Panc1 (cell line): ENCODE measurements around the gene NHSL1. TPM values are rescaled to one million over a fixed set of nuclear protein-coding genes. Genes with fewer than 3 reads are reported as not detected.

Source experiments
- ATAC-seq: fragments of 200-7000 bp; cut with Tn5 transposase; 2 replicates; pipeline ENCODE4 v1.9.1; 2020; ENCODE audit warnings: mild to moderate bottlenecking, moderate library complexity
- BruUV-seq: library from RNA; stranded (reverse); fragments of 400-500 nt; replicated peaks from 2 replicates; lab custom pipeline; 2021; lab: Mats Ljungman, UMichigan
- CTCF ChIA-PET: fragments of 300-600 bp; sonication (Branson Sonifier 250); formaldehyde crosslinking; loops from one replicate; lab custom pipeline; 2022; ENCODE audit warnings: antibody characterized with exemption; lab: Charles Lee
- POLR2A ChIA-PET: fragments of 300-600 bp; sonication (Branson Sonifier 250); formaldehyde crosslinking; loops from one replicate; lab custom pipeline; 2022; ENCODE audit warnings: antibody characterized with exemption; lab: Charles Lee
- DNase-seq: peaks from one replicate; pipeline ENCODE4 v3.0.0-alpha.2; 2010; ENCODE audit warnings: low read depth, low spot score
- H3K27ac ChIP-seq: 2 replicates; pipeline ENCODE4 v1.5.1; 2011; ENCODE audit warnings: mild to moderate bottlenecking, low read length, inconsistent platforms
- H3K27me3 ChIP-seq: fragments of 200-500 bp; sonication (Bioruptor generic); 2 replicates; pipeline ENCODE4 v1.6.0; 2014; ENCODE audit warnings: low read length, inconsistent platforms; ENCODE audit not compliant: control insufficient read depth, insufficient read depth
- H3K36me3 ChIP-seq: fragments of 200-500 bp; sonication (Bioruptor generic); 2 replicates; pipeline ENCODE4 v1.5.1; 2014; ENCODE audit warnings: inconsistent platforms, mild to moderate bottlenecking, low read length, moderate library complexity; ENCODE audit not compliant: control insufficient read depth, insufficient read depth
- H3K4me1 ChIP-seq: 2 replicates; pipeline ENCODE4 v1.5.1; 2011; ENCODE audit warnings: inconsistent platforms, mild to moderate bottlenecking, low read length, moderate library complexity; ENCODE audit not compliant: control insufficient read depth, insufficient read depth
- H3K4me3 ChIP-seq, 2 experiments: 2 replicates each; pipeline ENCODE4 v1.5.1; 2011 to 2012; ENCODE audit warnings: low read depth in 2 of 2, low read length in 2 of 2, mild to moderate bottlenecking in 2 of 2, inconsistent platforms in 1 of 2, moderate library complexity in 1 of 2
- H3K9me3 ChIP-seq: fragments of 200-500 bp; sonication (Bioruptor generic); 2 replicates; pipeline ENCODE4 v1.5.1; 2014; ENCODE audit warnings: low read depth, mild to moderate bottlenecking, inconsistent platforms, low read length, moderate library complexity; ENCODE audit not compliant: control insufficient read depth, insufficient read depth
- POLR2AphosphoS5 ChIP-seq: IDR thresholded peaks from 2 replicates; pipeline ENCODE4 v1.6.1; 2012; ENCODE audit warnings: mild to moderate bottlenecking, low read depth, low read length, moderate library complexity
- SIN3A ChIP-seq: IDR thresholded peaks from 2 replicates; pipeline ENCODE4 v1.6.1; 2012; ENCODE audit warnings: low read depth, mild to moderate bottlenecking, low read length, moderate library complexity, borderline replicate concordance; ENCODE audit not compliant: insufficient read depth
- TCF7L2 ChIP-seq: IDR thresholded peaks from 2 replicates; pipeline ENCODE4 v1.6.1; 2011; ENCODE audit warnings: mild to moderate bottlenecking, low read depth, low read length, inconsistent platforms
- in situ Hi-C: cut with HindIII; loops from 2 replicates; pipeline ENCODE4 v1.10.0; 2016; ENCODE audit warnings: low sequenced_read_pairs, low pct_unique_long_range_greater_than_20kb
- intact Hi-C: fragments of 100-400 bp; cut with micrococcal nuclease; formaldehyde crosslinking; loops from one replicate; pipeline ENCODE4 v1.10.0; 2022; ENCODE audit not compliant: unreplicated experiment
- total RNA-seq: library from RNA; stranded (reverse); gene quantifications from one replicate; pipeline ENCODE4 v1.2.1, GENCODE V29; 2021; ENCODE audit not compliant: unreplicated experiment
- TF ChIP-seq, protein P1 (sequence below), 2 experiments: IDR thresholded peaks; 2 replicates each; pipeline ENCODE4 v1.6.1; 2011 to 2012; ENCODE audit warnings: low read depth in 2 of 2, control low read depth in 1 of 2, low read length in 1 of 2, mild to moderate bottlenecking in 1 of 2, moderate library complexity in 1 of 2; ENCODE audit not compliant: insufficient read depth in 1 of 2
- TF ChIP-seq, protein P2 (sequence below): fragments of 450-650 bp; IDR thresholded peaks from 2 replicates; pipeline ENCODE4 v1.5.1; 2017; ENCODE audit warnings: mild to moderate bottlenecking

The NHSL1 gene
- total RNA-seq, 1 experiment from 2014 or later = 20.6 TPM

- H3K4me1 ChIP-seq = no peaks in the 10 kb centered on the region; the same call in 1 of the 2 replicates
- TF ChIP-seq, protein P1, sequence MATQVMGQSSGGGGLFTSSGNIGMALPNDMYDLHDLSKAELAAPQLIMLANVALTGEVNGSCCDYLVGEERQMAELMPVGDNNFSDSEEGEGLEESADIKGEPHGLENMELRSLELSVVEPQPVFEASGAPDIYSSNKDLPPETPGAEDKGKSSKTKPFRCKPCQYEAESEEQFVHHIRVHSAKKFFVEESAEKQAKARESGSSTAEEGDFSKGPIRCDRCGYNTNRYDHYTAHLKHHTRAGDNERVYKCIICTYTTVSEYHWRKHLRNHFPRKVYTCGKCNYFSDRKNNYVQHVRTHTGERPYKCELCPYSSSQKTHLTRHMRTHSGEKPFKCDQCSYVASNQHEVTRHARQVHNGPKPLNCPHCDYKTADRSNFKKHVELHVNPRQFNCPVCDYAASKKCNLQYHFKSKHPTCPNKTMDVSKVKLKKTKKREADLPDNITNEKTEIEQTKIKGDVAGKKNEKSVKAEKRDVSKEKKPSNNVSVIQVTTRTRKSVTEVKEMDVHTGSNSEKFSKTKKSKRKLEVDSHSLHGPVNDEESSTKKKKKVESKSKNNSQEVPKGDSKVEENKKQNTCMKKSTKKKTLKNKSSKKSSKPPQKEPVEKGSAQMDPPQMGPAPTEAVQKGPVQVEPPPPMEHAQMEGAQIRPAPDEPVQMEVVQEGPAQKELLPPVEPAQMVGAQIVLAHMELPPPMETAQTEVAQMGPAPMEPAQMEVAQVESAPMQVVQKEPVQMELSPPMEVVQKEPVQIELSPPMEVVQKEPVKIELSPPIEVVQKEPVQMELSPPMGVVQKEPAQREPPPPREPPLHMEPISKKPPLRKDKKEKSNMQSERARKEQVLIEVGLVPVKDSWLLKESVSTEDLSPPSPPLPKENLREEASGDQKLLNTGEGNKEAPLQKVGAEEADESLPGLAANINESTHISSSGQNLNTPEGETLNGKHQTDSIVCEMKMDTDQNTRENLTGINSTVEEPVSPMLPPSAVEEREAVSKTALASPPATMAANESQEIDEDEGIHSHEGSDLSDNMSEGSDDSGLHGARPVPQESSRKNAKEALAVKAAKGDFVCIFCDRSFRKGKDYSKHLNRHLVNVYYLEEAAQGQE (IDR thresholded peaks at IDR 0.05; ENCODE audit: insufficient read depth in 1 of 2, low read depth in 2 of 2, low read length in 1 of 2) = no peak
- TF ChIP-seq POLR2AphosphoS5 (no peak), SIN3A (no peak), TCF7L2 (no peak)
- TF ChIP-seq, protein P2, sequence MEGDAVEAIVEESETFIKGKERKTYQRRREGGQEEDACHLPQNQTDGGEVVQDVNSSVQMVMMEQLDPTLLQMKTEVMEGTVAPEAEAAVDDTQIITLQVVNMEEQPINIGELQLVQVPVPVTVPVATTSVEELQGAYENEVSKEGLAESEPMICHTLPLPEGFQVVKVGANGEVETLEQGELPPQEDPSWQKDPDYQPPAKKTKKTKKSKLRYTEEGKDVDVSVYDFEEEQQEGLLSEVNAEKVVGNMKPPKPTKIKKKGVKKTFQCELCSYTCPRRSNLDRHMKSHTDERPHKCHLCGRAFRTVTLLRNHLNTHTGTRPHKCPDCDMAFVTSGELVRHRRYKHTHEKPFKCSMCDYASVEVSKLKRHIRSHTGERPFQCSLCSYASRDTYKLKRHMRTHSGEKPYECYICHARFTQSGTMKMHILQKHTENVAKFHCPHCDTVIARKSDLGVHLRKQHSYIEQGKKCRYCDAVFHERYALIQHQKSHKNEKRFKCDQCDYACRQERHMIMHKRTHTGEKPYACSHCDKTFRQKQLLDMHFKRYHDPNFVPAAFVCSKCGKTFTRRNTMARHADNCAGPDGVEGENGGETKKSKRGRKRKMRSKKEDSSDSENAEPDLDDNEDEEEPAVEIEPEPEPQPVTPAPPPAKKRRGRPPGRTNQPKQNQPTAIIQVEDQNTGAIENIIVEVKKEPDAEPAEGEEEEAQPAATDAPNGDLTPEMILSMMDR = no peak
- DNase-seq (no peak), ATAC-seq (peak; percentile 20; the same call in 1 of the 2 replicates)
- H3K36me3 ChIP-seq = no peaks in the 10 kb centered on the region
- H3K4me3 ChIP-seq = no peak overlapping the region
- in situ Hi-C loops (no loop called here), intact Hi-C loops (loop anchor here (1.0 to 5.0 kb wide), 4 partner anchors 80 to 335 kb away; no protein-coding TSS in a partner anchor)
- ChIA-PET POLR2A (no interaction called here), CTCF (interaction anchor here (0.5 kb wide), 1 partner anchor 45 kb away, joined by 3 read pairs; no protein-coding TSS in a partner anchor)
- no peaks in the 10 kb centered on the region for H3K9me3 ChIP-seq
- no peaks in the 10 kb centered on the region for H3K27me3 ChIP-seq
- no TSS peak for BruUV-seq
- no peak overlapping the region for H3K27ac ChIP-seq
Observed at GRCh38 chr6:138429761-138430160, 69.5 kb downstream of the NHSL1 start.

GRCh38 chr6:138428944-138429598, 70.2 kb downstream of the NHSL1 start:
- DNase-seq = no peak
- ATAC-seq = 0 out of 2 replicates have a peak, but pooled peaks have one; percentile 68
- no TSS peak for BruUV-seq
- Histone ChIP-seq H3K9me3 (no peaks in the 10 kb centered on the region), H3K27ac (no peak overlapping the region), H3K4me1 (no peaks in the 10 kb centered on the region; the same call in 1 of the 2 replicates), H3K4me3 (no peak overlapping the region), H3K27me3 (no peaks in the 10 kb centered on the region), H3K36me3 (no peaks in the 10 kb centered on the region)
- ChIA-PET POLR2A (no interaction called here), CTCF (interaction anchor here (0.5 kb wide), 1 partner anchor 44 kb away, joined by 3 read pairs; no protein-coding TSS in a partner anchor)
- intact Hi-C loops = loop anchor here (1.0 to 5.0 kb wide), 4 partner anchors 80 to 336 kb away; no protein-coding TSS in a partner anchor
- in situ Hi-C loops = no loop called here
- no peak for TF ChIP-seq TCF7L2
- TF ChIP-seq, protein P2 = peak; percentile 69; the same call in 1 of the 2 replicates
